Measurements from ENCODE around the gene PKIG. TPM values are rescaled to one million over a fixed set of nuclear protein-coding genes. Genes with fewer than 3 reads are reported as not detected.

The PKIG gene
- total and polyA plus RNA-seq, 9 of the 15 experiments (the other 6 are each of a cell fraction or from before 2014, with no cell fraction given), result 0.13 to 7.0 (median 4.7) TPM

GRCh38 chr20:44589537-44589936, 7.2 kb downstream of the PKIG start (continued):
- TF ChIP-seq RUNX1 (IDR thresholded peaks at IDR 0.05; ENCODE audit: low read depth), result no peak

DNA sequence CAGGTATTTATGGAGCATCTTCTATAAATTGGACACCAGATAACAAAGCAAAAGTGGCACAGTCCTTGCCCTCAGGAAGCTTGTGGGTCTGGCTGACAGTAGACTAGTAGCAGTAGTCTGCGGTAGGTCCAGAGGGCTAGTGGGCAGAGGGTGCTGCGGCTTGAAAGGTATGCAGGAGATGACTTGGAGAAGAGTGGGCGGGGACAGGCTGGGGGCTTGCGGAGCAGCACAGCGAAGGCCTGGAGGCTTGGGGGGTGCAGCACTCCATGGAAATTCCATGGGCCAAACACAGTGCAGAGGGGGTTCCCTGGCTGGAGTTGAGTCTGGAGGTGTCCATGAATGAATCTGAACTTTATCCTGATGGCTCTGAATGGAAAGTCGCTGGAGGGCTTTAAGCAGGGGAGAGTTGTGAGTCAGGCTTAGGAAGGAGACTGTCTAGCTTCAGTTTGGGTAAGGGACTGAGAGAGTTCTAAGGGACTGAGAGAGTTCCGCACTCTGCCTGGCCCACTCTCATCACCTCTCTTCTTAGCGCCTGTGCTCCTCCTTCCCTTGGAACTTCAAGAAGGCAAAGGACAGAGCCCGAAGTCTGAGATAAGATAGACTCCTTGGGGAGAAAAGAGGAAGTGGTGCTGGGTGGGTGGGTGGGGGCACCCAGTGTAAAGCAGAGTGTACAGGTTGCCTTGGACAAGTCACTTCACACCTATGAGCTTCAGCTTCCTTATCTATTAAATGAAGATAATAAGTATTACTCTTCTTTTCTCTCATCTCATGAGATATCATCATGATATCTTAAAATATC, 8.8 kb downstream of the PKIG start:
- Histone ChIP-seq H3K27me3 (ENCODE audit: control insufficient read depth in 2 of 2, insufficient read depth in 2 of 2, low read length in 2 of 2) (peaks cover 0 to 5% of the 10 kb centered on the region in 2 experiments; a peak in 2 of 5 replicates), H3K9me1 (ENCODE audit: control insufficient read depth, insufficient read depth, low read length) (no peaks in the 10 kb centered on the region), H3K4me1 (replicated peaks in 1 of 2; ENCODE audit: control insufficient read depth in 2 of 2, insufficient read depth in 2 of 2, low read length in 2 of 2) (peaks cover 5 to 20% of the 10 kb centered on the region in 2 experiments), H3K4me3 (no peak overlapping the region), H4K20me1 (replicated peaks; ENCODE audit: control insufficient read depth, insufficient read depth, low read length) (no peaks in the 10 kb centered on the region), H3K4me2 (ENCODE audit: insufficient read depth, low read length) (no peak overlapping the region), H3K9me3 (replicated peaks; ENCODE audit: control insufficient read depth, insufficient read depth, low read depth, low read length) (no peaks in the 10 kb centered on the region), H3K36me3 (ENCODE audit: control insufficient read depth, insufficient read depth, low read length) (no peaks in the 10 kb centered on the region), H3K27ac (ENCODE audit: extremely low read depth, low read depth, low read length) (no peak overlapping the region), H3K79me2 (ENCODE audit: control insufficient read depth, insufficient read depth, low read length) (no peaks in the 10 kb centered on the region), H2AFZ (ENCODE audit: low read depth, low read length) (no peak overlapping the region), H3K9ac (ENCODE audit: insufficient read depth in 1 of 2, low read depth in 2 of 2, low read length in 2 of 2) (no peak overlapping the region)
- ATAC-seq (peak; percentile 63), FAIRE-seq (peak; percentile 15), DNase-seq (ENCODE audit: extremely low read depth in 1 of 4, low spot score in 3 of 4) (peak in 2 of 4 experiments; percentile 34 to 51)
- CTCF ChIA-PET (ENCODE audit: low intra/inter-chr PET ratio), result interaction anchor here (0.6 kb wide), 1 partner anchor 207 kb away, joined by 3 read pairs; no protein-coding TSS in a partner anchor
- peak; percentile 84 for TF ChIP-seq VEZF1 (CRISPR knock-in tag; IDR thresholded peaks at IDR 0.05)
- no peak for TF ChIP-seq PTTG1 (tag; IDR thresholded peaks at IDR 0.05; ENCODE audit: low read depth)
- TF ChIP-seq SPI1 (IDR thresholded peaks at IDR 0.05; ENCODE audit: borderline replicate concordance, low read depth, low read length), result peak; percentile 94
- no peak for TF ChIP-seq TAF1 (IDR thresholded peaks at IDR 0.05; ENCODE audit: control insufficient read depth, extremely low read depth, insufficient read depth, low read length, severe bottlenecking)
- WGBS (ENCODE audit: insufficient coverage, low coverage, missing lambda C conversion rate), result 29% methylated on average over 9 of the region's 9 CpGs
- no TSS peak for BruUV-seq (replicated peaks)
- in situ Hi-C loops (cut with MboI), result no loop called here
- intact Hi-C loops (cut with micrococcal nuclease), result no loop called here
- POLR2A ChIA-PET, result interaction anchor here (1.0 kb wide), 1 partner anchor 771 kb away, joined by 3 read pairs; the partner anchor contains the start of gene SYS1

Data from K562 (cell line).